NCI-H1105 treated with DMSO at 0.1 percent for 48 hours (cell line): ENCODE measurements around the gene SHISA9.

ENCODE experiments used
- DNase-seq: peaks from one replicate; lab custom pipeline; 2025; lab: John Stamatoyannopoulos, UW

Gene SHISA9

GRCh38 chr16:13181432-13181831, 280.0 kb downstream of the SHISA9 start:
- no peak for DNase-seq

GRCh38 chr16:13186813-13187212, 285.4 kb downstream of the SHISA9 start:
- DNase-seq = no peak

- DNase-seq = no peak
Measured at GRCh38 chr16:13189250-13189649, 287.9 kb downstream of the SHISA9 start.

GRCh38 chr16:13193721-13194120, 292.3 kb downstream of the SHISA9 start:
- no peak for DNase-seq

GRCh38 chr16:13194766-13195165, 293.4 kb downstream of the SHISA9 start:
- no peak for DNase-seq

- DNase-seq = no peak
Measured at GRCh38 chr16:13203725-13204124, 302.3 kb downstream of the SHISA9 start.

- no peak for DNase-seq
Measured at GRCh38 chr16:13205352-13205751, 304.0 kb downstream of the SHISA9 start.

- no peak for DNase-seq
Measured at GRCh38 chr16:13206606-13207005, 305.2 kb downstream of the SHISA9 start.

GRCh38 chr16:13207151-13207550, 305.8 kb downstream of the SHISA9 start:
- no peak for DNase-seq

- no peak for DNase-seq
Measured at GRCh38 chr16:13223666-13224065, 322.3 kb downstream of the SHISA9 start.

GRCh38 chr16:13229039-13229438, 327.6 kb downstream of the SHISA9 start:
- no peak for DNase-seq

- no peak for DNase-seq
Measured at GRCh38 chr16:13231365-13231764, 330.0 kb downstream of the SHISA9 start.

GRCh38 chr16:13234999-13235398, 333.6 kb downstream of the SHISA9 start:
- DNase-seq = no peak

- no peak for DNase-seq
Measured at GRCh38 chr16:13236308-13236707, 334.9 kb downstream of the SHISA9 start.

GRCh38 chr16:13238182-13238581, 336.8 kb downstream of the SHISA9 start:
- DNase-seq = no peak

GRCh38 chr16:13242201-13242600, 340.8 kb downstream of the SHISA9 start:
- no peak for DNase-seq

GRCh38 chr16:13244770-13245169, 343.4 kb downstream of the SHISA9 start:
- DNase-seq = no peak

- DNase-seq = no peak
Measured at GRCh38 chr16:13245713-13246377, 344.4 kb downstream of the SHISA9 start.

GRCh38 chr16:13254998-13255614, 353.7 kb downstream of the SHISA9 start:
- no peak for DNase-seq

- DNase-seq = no peak
Measured at GRCh38 chr16:13262270-13263090, 361.1 kb downstream of the SHISA9 start.

- no peak for DNase-seq
Measured at GRCh38 chr16:13264749-13265552, 363.6 kb downstream of the SHISA9 start.

GRCh38 chr16:13269359-13269758, 368.0 kb downstream of the SHISA9 start:
- no peak for DNase-seq
